K562 (cell line): ENCODE measurements around the gene TRMT1. TPM values are rescaled to one million over a fixed set of nuclear protein-coding genes. Genes with fewer than 3 reads are reported as not detected.

ENCODE experiments used
- BMI1 ChIP-seq: fragments of 150-350 bp; IDR thresholded peaks from 2 replicates; pipeline ENCODE4 v1.6.1; 2014; ENCODE audit warnings: low read length
- E4F1 ChIP-seq: fragments of 250-450 bp; sonication (Bioruptor Pico); IDR thresholded peaks from 2 replicates; pipeline ENCODE4 v1.5.0; 2021; ENCODE audit warnings: mild to moderate bottlenecking, borderline replicate concordance
- HES1 ChIP-seq: fragments of 450-650 bp; IDR thresholded peaks from 2 replicates; pipeline ENCODE4 v1.6.1; 2016; ENCODE audit warnings: low read depth, mild to moderate bottlenecking, moderate library complexity
- LEF1 ChIP-seq: fragments of 450-650 bp; IDR thresholded peaks from 2 replicates; pipeline ENCODE4 v1.6.1; 2016; ENCODE audit warnings: mild to moderate bottlenecking
- MTF1 ChIP-seq: fragments of 250-450 bp; sonication (Bioruptor Pico); IDR thresholded peaks from 2 replicates; pipeline ENCODE4 v1.9.0; 2021; ENCODE audit warnings: moderate library complexity, mild to moderate bottlenecking, inconsistent platforms, borderline replicate concordance
- OTX1 ChIP-seq: fragments of 450-650 bp; formaldehyde crosslinking; IDR thresholded peaks from 2 replicates; pipeline ENCODE4 v1.4.0; 2022; ENCODE audit warnings: mild to moderate bottlenecking
- SIN3B ChIP-seq: fragments of 450-650 bp; IDR thresholded peaks from 2 replicates; pipeline ENCODE4 v1.6.1; 2017; ENCODE audit warnings: low read depth, mild to moderate bottlenecking, moderate library complexity
- SRSF3 ChIP-seq: fragments of 200-400 bp; formaldehyde crosslinking; IDR thresholded peaks from 2 replicates; pipeline ENCODE4 v1.6.1; 2016; ENCODE audit warnings: mild to moderate bottlenecking, low read length, moderate library complexity; ENCODE audit not compliant: insufficient read depth
- TCF15 ChIP-seq: fragments of 250-450 bp; sonication (Bioruptor Pico); IDR thresholded peaks from 2 replicates; pipeline ENCODE4 v1.8.0; 2022; ENCODE audit warnings: moderate library complexity, mild to moderate bottlenecking, inconsistent platforms
- ZHX1 ChIP-seq: fragments of 150-350 bp; conservative IDR thresholded peaks from 2 replicates; pipeline ENCODE4 v1.6.1; 2014; ENCODE audit warnings: low read length
- ZNF146 ChIP-seq: IDR thresholded peaks from one replicate; pipeline ENCODE4 v1.6.1; 2018; ENCODE audit warnings: missing compliant biosample characterization; ENCODE audit not compliant: unreplicated experiment
- ZNF165 ChIP-seq: fragments of 250-450 bp; sonication (Bioruptor Pico); IDR thresholded peaks from 2 replicates; pipeline ENCODE4 v1.4.0; 2020; ENCODE audit warnings: borderline replicate concordance
- ZNF77 ChIP-seq: fragments of 250-450 bp; sonication (Bioruptor Pico); IDR thresholded peaks from 2 replicates; pipeline ENCODE4 v1.5.0; 2020
- polyA plus RNA-seq, 8 experiments: library from polyadenylated mRNA; depleted of rRNA in 4 of 8; stranded (reverse) in 5 of 8; unstranded in 3 of 8; fragments of >200 nt; fragmentation: Nextera tagmentation in 2 of 8; fragmentation: Illumina TruSeq in 1 of 8; extraction: Ambion mirVana in 2 of 8; extraction: Trizol in 1 of 8; gene quantifications; 2 replicates each; pipeline versions ENCODE4 v1.2.1 to v1.2.3, GENCODE V29; 2011 to 2014; ENCODE audit warnings: inconsistent platforms in 1 of 8, missing spikeins in 1 of 8
- total RNA-seq, 7 experiments: library from RNA; depleted of rRNA in 6 of 7; stranded (reverse); fragments of >200 nt in 6 of 7; fragmentation: Illumina TruSeq in 2 of 7; extraction: Trizol in 2 of 7; gene quantifications; 2 replicates each; pipeline versions ENCODE4 v1.2.1 to v1.2.3, GENCODE V29; 2011 to 2021; ENCODE audit warnings: low replicate concordance in 1 of 7
- TF ChIP-seq, protein P1 (sequence below): fragments of 250-450 bp; sonication (Bioruptor Pico); IDR thresholded peaks from 2 replicates; pipeline ENCODE4 v1.5.1; 2021; ENCODE audit warnings: mild to moderate bottlenecking
- TF ChIP-seq, protein P2 (sequence below): fragments of 250-450 bp; sonication (Bioruptor Pico); IDR thresholded peaks from 2 replicates; pipeline ENCODE4 v1.8.0; 2021; ENCODE audit warnings: moderate library complexity, mild to moderate bottlenecking, inconsistent platforms

TRMT1 gene
- total and polyA plus RNA-seq, 9 of the 15 experiments (the other 6 are each of a cell fraction or from before 2014, with no cell fraction given) = 5.8 to 158 (median 54.3) TPM

- TF ChIP-seq ZNF165 (CRISPR knock-in tag) (no peak), OTX1 (peak; percentile 92), ZNF146 (CRISPR knock-in tag) (no peak), HES1 (no peak), SIN3B (peak; percentile 34; the same call in 1 of the 2 replicates), E4F1 (CRISPR knock-in tag) (no peak), TCF15 (no peak), MTF1 (CRISPR knock-in tag) (peak; percentile 53; the same call in 1 of the 2 replicates), BMI1 (no peak; the same call in 1 of the 2 replicates), SRSF3 (0 out of 2 replicates have a peak, but pooled peaks have one; percentile 18), ZHX1 (no peak), ZNF77 (CRISPR knock-in tag) (no peak; the same call in 1 of the 2 replicates), LEF1 (peak; percentile 43; the same call in 1 of the 2 replicates)
- TF ChIP-seq, protein P1, sequence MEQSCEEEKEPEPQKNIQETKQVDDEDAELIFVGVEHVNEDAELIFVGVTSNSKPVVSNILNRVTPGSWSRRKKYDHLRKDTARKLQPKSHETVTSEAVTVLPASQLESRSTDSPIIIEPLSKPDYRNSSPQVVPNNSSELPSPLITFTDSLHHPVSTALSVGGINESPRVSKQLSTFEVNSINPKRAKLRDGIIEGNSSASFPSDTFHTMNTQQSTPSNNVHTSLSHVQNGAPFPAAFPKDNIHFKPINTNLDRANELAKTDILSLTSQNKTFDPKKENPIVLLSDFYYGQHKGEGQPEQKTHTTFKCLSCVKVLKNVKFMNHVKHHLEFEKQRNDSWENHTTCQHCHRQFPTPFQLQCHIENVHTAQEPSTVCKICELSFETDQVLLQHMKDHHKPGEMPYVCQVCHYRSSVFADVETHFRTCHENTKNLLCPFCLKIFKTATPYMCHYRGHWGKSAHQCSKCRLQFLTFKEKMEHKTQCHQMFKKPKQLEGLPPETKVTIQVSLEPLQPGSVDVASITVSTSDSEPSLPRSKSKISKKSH = no peak
- TF ChIP-seq, protein P2, sequence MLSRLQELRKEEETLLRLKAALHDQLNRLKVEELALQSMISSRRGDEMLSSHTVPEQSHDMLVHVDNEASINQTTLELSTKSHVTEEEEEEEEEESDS (CRISPR knock-in tag) = no peak
These were observed 36.5 kb upstream of the TRMT1 start (continued) for GRCh38 chr19:13152974-13153568.
